Measurements from ENCODE around the gene IL12RB1.

IL12RB1 gene

GRCh38 chr19:18117364-18117691 lies 30.6 kb upstream of the IL12RB1 start:
- Histone ChIP-seq H3K4me3 (IDR thresholded peaks at IDR 0.05; ENCODE audit: insufficient read depth, low read depth, low read length) (no peak overlapping the region), H3K79me2 (ENCODE audit: insufficient read depth, low read depth) (no peaks in the 10 kb centered on the region), H3K36me3 (ENCODE audit: insufficient read depth) (no peaks in the 10 kb centered on the region), H4K20me1 (ENCODE audit: insufficient read depth) (no peaks in the 10 kb centered on the region), H3K4me2 (peak overlapping the region; percentile 92), H3K27me3 (ENCODE audit: insufficient read depth, low read depth) (no peaks in the 10 kb centered on the region), H2AFZ (ENCODE audit: low read depth) (peak overlapping the region; percentile 66; the same call in 1 of the 2 replicates), H3K4me1 (ENCODE audit: low read depth, poor library complexity, severe bottlenecking) (peaks cover 33% of the 10 kb centered on the region), H3K9ac (0 out of 2 replicates have a peak overlapping the region, but pooled peaks have one; percentile 16), H3K27ac (no peak overlapping the region)
- TF ChIP-seq CTCF (conservative IDR thresholded peaks at IDR 0.05; ENCODE audit: low read depth, low read length): no peak

GRCh38 chr19:18114483-18114882 lies 27.7 kb upstream of the IL12RB1 start:
- Histone ChIP-seq H3K4me2 (no peak overlapping the region), H3K27me3 (ENCODE audit: insufficient read depth, low read depth) (no peaks in the 10 kb centered on the region), H3K27ac (no peak overlapping the region), H4K20me1 (ENCODE audit: insufficient read depth) (no peaks in the 10 kb centered on the region), H2AFZ (ENCODE audit: low read depth) (no peak overlapping the region), H3K79me2 (ENCODE audit: insufficient read depth, low read depth) (no peaks in the 10 kb centered on the region), H3K36me3 (ENCODE audit: insufficient read depth) (no peaks in the 10 kb centered on the region), H3K4me3 (IDR thresholded peaks at IDR 0.05; ENCODE audit: insufficient read depth, low read depth, low read length) (no peak overlapping the region), H3K9ac (no peak overlapping the region), H3K4me1 (ENCODE audit: low read depth, poor library complexity, severe bottlenecking) (peaks cover 32% of the 10 kb centered on the region)
- TF ChIP-seq CTCF (conservative IDR thresholded peaks at IDR 0.05; ENCODE audit: low read depth, low read length): no peak

- Histone ChIP-seq H4K20me1 (ENCODE audit: insufficient read depth) (no peaks in the 10 kb centered on the region), H3K4me2 (no peak overlapping the region), H3K4me3 (IDR thresholded peaks at IDR 0.05; ENCODE audit: insufficient read depth, low read depth, low read length) (no peak overlapping the region), H3K36me3 (ENCODE audit: insufficient read depth) (no peaks in the 10 kb centered on the region), H2AFZ (ENCODE audit: low read depth) (no peak overlapping the region), H3K27me3 (ENCODE audit: insufficient read depth, low read depth) (no peaks in the 10 kb centered on the region; the same call in 1 of the 2 replicates), H3K4me1 (ENCODE audit: low read depth, poor library complexity, severe bottlenecking) (peaks cover 32% of the 10 kb centered on the region), H3K27ac (no peak overlapping the region), H3K79me2 (ENCODE audit: insufficient read depth, low read depth) (no peaks in the 10 kb centered on the region), H3K9ac (no peak overlapping the region)
- TF ChIP-seq CTCF (conservative IDR thresholded peaks at IDR 0.05; ENCODE audit: low read depth, low read length): no peak
Measured at GRCh38 chr19:18113827-18114226, 27.1 kb upstream of the IL12RB1 start.

GRCh38 chr19:18112989-18113478 lies 26.3 kb upstream of the IL12RB1 start:
- no peak overlapping the region for H3K27ac ChIP-seq
- no peak overlapping the region for H3K4me3 ChIP-seq (IDR thresholded peaks at IDR 0.05; ENCODE audit: insufficient read depth, low read depth, low read length)
- TF ChIP-seq CTCF (conservative IDR thresholded peaks at IDR 0.05; ENCODE audit: low read depth, low read length): peak; percentile 79
- no peak overlapping the region for H3K9ac ChIP-seq
- H2AFZ ChIP-seq (ENCODE audit: low read depth): peak overlapping the region; percentile 41; the same call in 1 of the 2 replicates
- H3K4me1 ChIP-seq (ENCODE audit: low read depth, poor library complexity, severe bottlenecking): peaks cover 28% of the 10 kb centered on the region
- no peaks in the 10 kb centered on the region for H4K20me1 ChIP-seq (ENCODE audit: insufficient read depth)
- no peaks in the 10 kb centered on the region for H3K36me3 ChIP-seq (ENCODE audit: insufficient read depth)
- H3K27me3 ChIP-seq (ENCODE audit: insufficient read depth, low read depth): no peaks in the 10 kb centered on the region; the same call in 1 of the 2 replicates
- no peak overlapping the region for H3K4me2 ChIP-seq
- no peaks in the 10 kb centered on the region for H3K79me2 ChIP-seq (ENCODE audit: insufficient read depth, low read depth)

Measured in KMS-11 (cell line).